ENCODE results near the gene PLXNA4. TPM values are rescaled to one million over a fixed set of nuclear protein-coding genes. Genes with fewer than 3 reads are reported as not detected.

Gene PLXNA4
- total RNA-seq, 2 donors from 2014 or later: 2.1 to 8.2 TPM

DNA sequence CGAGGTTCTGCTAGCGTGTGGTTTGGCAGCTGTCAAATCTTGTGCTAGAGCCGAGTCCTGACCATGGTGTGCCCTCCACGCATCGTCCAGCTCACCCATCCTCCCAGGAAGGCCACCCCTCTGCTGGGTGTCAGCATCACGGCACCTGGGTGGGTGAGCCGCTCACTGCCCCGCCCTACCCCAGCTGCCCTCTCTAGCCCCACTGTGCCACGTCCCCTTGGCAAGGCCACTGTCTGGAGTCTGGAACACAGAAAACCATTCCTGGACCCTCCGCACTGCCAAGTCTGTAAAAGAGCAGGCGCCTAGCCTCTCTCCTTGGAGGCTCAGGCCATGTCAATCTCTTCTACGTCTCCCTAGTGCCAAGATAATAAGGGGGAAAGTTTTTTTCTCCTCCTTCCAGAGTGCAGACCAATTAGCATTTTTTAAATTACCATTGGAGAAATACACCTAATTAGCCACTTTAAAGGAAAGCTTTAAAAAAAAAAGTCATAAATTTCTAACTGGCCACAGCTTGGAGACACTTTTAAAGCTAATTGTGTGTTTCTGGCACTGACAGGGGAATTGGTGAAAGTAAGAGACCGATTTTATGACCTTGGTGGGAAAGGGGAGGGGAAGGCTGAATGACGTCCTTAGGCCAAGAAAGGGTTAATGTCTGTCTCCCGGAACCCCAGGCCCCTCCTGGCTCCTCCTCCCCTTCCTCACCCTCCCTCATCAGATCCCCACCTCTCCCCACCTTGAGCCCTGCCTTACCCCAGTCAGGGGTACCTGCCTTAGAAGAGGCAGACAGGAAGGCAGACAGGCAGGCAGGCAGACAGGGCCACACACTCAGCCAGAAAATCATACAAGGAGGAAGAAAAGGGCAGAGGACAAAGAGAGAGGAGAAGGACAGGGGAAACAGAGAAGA is 151.2 kb downstream of the PLXNA4 start:
- TF ChIP-seq POLR2A (IDR thresholded peaks at IDR 0.05): no peak
- TF ChIP-seq, protein P1, sequence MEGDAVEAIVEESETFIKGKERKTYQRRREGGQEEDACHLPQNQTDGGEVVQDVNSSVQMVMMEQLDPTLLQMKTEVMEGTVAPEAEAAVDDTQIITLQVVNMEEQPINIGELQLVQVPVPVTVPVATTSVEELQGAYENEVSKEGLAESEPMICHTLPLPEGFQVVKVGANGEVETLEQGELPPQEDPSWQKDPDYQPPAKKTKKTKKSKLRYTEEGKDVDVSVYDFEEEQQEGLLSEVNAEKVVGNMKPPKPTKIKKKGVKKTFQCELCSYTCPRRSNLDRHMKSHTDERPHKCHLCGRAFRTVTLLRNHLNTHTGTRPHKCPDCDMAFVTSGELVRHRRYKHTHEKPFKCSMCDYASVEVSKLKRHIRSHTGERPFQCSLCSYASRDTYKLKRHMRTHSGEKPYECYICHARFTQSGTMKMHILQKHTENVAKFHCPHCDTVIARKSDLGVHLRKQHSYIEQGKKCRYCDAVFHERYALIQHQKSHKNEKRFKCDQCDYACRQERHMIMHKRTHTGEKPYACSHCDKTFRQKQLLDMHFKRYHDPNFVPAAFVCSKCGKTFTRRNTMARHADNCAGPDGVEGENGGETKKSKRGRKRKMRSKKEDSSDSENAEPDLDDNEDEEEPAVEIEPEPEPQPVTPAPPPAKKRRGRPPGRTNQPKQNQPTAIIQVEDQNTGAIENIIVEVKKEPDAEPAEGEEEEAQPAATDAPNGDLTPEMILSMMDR (IDR thresholded peaks at IDR 0.05): no peak
- no peak for DNase-seq
- Histone ChIP-seq H3K27ac (no peak overlapping the region), H3K36me3 (replicated peaks in 1 of 2; ENCODE audit: insufficient read depth in 1 of 2, low read depth in 2 of 2) (no peaks in the 10 kb centered on the region), H3K4me3 (no peak overlapping the region), H3K27me3 (no peaks in the 10 kb centered on the region), H3K4me1 (no peaks in the 10 kb centered on the region), H3K9me3 (no peaks in the 10 kb centered on the region)
- intact Hi-C loops (cut with DNase I): no loop called here
- no peak for ATAC-seq
- WGBS, 2 donors: 61 to 68% methylated on average over 13 to 15 of the region's 15 CpGs

DNA sequence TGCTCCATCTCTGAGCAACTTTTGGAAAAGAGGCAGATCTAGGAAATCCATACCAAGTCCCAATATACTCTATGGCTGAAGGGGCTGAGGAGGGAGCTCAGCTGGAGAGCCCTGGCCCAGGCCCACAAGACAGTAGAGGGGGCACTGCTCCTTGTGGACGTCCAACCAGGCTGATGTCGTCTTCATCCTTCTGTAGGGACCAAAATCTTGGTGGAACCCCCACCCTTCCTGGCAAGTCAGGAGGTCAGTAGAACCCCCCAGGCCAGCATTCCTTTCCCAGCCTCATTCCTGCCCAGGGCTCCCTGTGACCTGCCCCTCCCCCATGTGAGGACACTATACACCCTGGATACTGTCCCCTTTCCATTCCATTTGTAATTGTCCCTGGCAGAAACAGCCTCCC is 152.0 kb downstream of the PLXNA4 start:
- no peaks in the 10 kb centered on the region for H3K4me1 ChIP-seq
- no peak overlapping the region for H3K27ac ChIP-seq
- intact Hi-C loops (cut with DNase I): no loop called here
- no peaks in the 10 kb centered on the region for H3K36me3 ChIP-seq (replicated peaks in 1 of 2; ENCODE audit: insufficient read depth in 1 of 2, low read depth in 2 of 2)
- H3K27me3 ChIP-seq: no peaks in the 10 kb centered on the region
- ATAC-seq: no peak
- no peak for DNase-seq
- TF ChIP-seq POLR2A (IDR thresholded peaks at IDR 0.05): no peak
- TF ChIP-seq, protein P1 (IDR thresholded peaks at IDR 0.05): no peak
- H3K9me3 ChIP-seq: no peaks in the 10 kb centered on the region
- WGBS, 2 donors: 63 to 79% methylated on average over 2 of the region's 2 CpGs
- H3K4me3 ChIP-seq: no peak overlapping the region

DNA sequence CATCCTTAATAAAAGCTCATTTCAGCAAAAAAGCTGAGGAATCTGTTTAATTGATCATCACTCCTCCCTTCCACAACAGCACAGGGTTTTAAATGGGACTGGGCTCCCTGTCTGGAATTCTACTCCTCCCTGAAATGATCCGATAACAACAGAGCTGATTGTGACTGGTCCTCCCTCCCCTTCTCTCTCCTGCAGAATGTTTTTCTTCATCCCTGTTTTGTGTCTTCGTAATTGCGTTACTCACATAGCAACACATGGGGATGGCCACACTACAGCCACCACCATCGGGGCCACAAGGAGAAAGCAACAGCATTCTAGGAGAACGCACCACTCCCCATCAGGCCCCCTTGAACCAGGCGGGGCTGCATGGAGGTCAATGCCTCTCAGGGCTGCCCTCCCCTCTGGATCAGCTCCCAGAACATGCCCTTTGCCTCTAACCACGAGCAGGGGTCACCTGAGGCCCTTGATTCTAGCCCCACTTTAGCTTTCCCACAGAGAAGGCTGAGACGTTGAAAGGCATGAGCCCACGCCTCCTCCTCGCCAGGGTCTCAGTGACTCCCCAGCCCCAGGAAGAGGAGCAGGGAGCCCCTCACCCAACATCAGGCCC is 152.6 kb downstream of the PLXNA4 start:
- DNase-seq (no peak), ATAC-seq (no peak)
- Histone ChIP-seq H3K36me3 (replicated peaks in 1 of 2; ENCODE audit: insufficient read depth in 1 of 2, low read depth in 2 of 2) (no peaks in the 10 kb centered on the region), H3K4me3 (no peak overlapping the region), H3K27ac (no peak overlapping the region), H3K27me3 (no peaks in the 10 kb centered on the region), H3K4me1 (no peaks in the 10 kb centered on the region), H3K9me3 (no peaks in the 10 kb centered on the region)
- WGBS, 2 donors: 83 to 85% methylated on average over 5 to 10 of the region's 10 CpGs
- TF ChIP-seq, protein P1 (IDR thresholded peaks at IDR 0.05): no peak
- TF ChIP-seq POLR2A (IDR thresholded peaks at IDR 0.05): no peak
- intact Hi-C loops (cut with DNase I): no loop called here

DNA sequence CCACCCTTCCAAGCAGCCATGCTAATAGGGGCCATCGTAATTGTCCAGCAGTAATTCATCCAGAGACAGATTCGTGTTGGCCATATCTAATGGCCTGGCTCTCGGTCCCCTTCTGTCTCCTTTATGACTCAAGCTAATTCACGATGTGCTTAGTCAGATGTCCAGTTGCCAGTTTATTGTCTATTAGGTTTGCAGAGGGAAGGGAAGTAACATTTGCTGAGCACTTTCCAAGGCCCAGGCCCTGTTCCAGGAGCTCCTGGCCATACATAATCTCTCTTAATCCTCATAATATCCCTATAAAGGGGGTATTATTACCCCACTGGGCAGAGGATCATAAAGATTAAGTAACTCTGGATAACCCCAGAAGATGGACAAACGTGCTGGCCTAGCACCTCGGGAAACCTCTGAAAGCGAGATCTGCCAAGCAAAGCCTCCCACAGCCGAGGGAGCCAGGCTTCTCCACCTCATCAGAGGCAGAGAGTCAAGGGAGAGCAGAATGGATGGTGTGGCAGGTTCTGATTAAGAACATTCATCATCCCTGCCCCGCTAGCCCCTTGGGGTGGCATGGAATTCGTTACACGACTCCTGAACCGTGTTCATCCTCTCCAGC is 153.7 kb downstream of the PLXNA4 start:
- 67 to 77% methylated on average over 9 to 12 of the region's 12 CpGs for WGBS, 2 donors
- DNase-seq (no peak), ATAC-seq (no peak)
- Histone ChIP-seq H3K4me1 (no peaks in the 10 kb centered on the region), H3K27ac (no peak overlapping the region), H3K36me3 (replicated peaks in 1 of 2; ENCODE audit: insufficient read depth in 1 of 2, low read depth in 2 of 2) (no peaks in the 10 kb centered on the region), H3K27me3 (no peaks in the 10 kb centered on the region), H3K4me3 (no peak overlapping the region), H3K9me3 (no peaks in the 10 kb centered on the region)
- TF ChIP-seq POLR2A (IDR thresholded peaks at IDR 0.05): no peak
- TF ChIP-seq, protein P1 (IDR thresholded peaks at IDR 0.05): no peak
- intact Hi-C loops (cut with DNase I): no loop called here

Measured in body of pancreas (tissue), 4 donors.